Ovary (tissue), 9 donors: ENCODE measurements around the gene NPHP4. TPM values are rescaled to one million over a fixed set of nuclear protein-coding genes. Genes with fewer than 3 reads are reported as not detected.

Experiments
- DNase-seq, 5 donors: peaks; one replicate each; pipeline ENCODE4 v3.0.0-alpha.2; 2019 to 2020
- H3K27ac ChIP-seq, 2 donors: fragments of 200-600 bp; one replicate each; pipeline versions ENCODE4 v1.5.1 to v1.8.0; 2019 to 2022
- H3K27me3 ChIP-seq: fragments of 200-600 bp; one replicate; pipeline ENCODE4 v1.8.0; 2022
- H3K36me3 ChIP-seq: fragments of 200-600 bp; sonication (generic); one replicate; pipeline ENCODE4 v1.5.1; 2019
- H3K4me1 ChIP-seq: one replicate; pipeline ENCODE4 v1.8.1; 2013; ENCODE audit warnings: mild to moderate bottlenecking, moderate library complexity; ENCODE audit not compliant: insufficient read depth
- H3K4me3 ChIP-seq: fragments of 200-600 bp; sonication (generic); one replicate; pipeline ENCODE4 v1.5.1; 2017
- H3K9me3 ChIP-seq, 2 donors: fragments of 200-600 bp in 1 of 2; sonication (generic) in 1 of 2; one replicate each; pipeline versions ENCODE4 v1.5.1 to v1.8.1; 2013 to 2019; ENCODE audit warnings: mild to moderate bottlenecking in 1 of 2, moderate library complexity in 1 of 2
- CTCF ChIP-seq, 3 donors: fragments of 450-650 bp in 2 of 3; fragments of 200-600 bp in 1 of 3; IDR thresholded peaks; one replicate each; pipeline versions ENCODE4 v1.5.1 to v1.8.0; 2016 to 2022; ENCODE audit warnings: antibody characterized with exemption in 3 of 3, mild to moderate bottlenecking in 1 of 3
- EP300 ChIP-seq: sonication (generic); formaldehyde crosslinking; IDR thresholded peaks from one replicate; pipeline ENCODE4 v1.6.1; 2017; ENCODE audit warnings: antibody characterized with exemption
- POLR2A ChIP-seq: fragments of 450-650 bp; IDR thresholded peaks from one replicate; pipeline ENCODE4 v1.6.1; 2017; ENCODE audit warnings: antibody characterized with exemption, mild to moderate bottlenecking, moderate library complexity
- WGBS, 3 donors: extraction: QIAGEN DNeasy Blood & Tissue Kit in 1 of 3; methylation state at CpG; one replicate each; pipeline versions ENCODE4 v1.1.5 to v1.1.7; 2013 to 2017; 5-methylcytosine and 5-hydroxymethylcytosine counted together
- intact Hi-C, 4 donors: fragments of 100-400 bp; cut with DNase I; formaldehyde crosslinking; loops; one replicate each; pipeline versions ENCODE4 v1.11.0 to v1.15.1; 2022 to 2023
- polyA plus RNA-seq, 2 donors: library from polyadenylated mRNA; stranded (reverse); fragments of 200-250 nt in 1 of 2; fragments of 350-450 nt in 1 of 2; fragmentation: Illumina TruSeq in 1 of 2; extraction: RNeasy Lipid Tissue Mini Kit (QIAGEN cat#74804) in 1 of 2; gene quantifications; one replicate each; pipeline ENCODE4 v1.2.3, GENCODE V29; 2013 to 2014
- total RNA-seq, 7 donors: library from RNA; depleted of rRNA in 2 of 7; stranded (reverse); fragments of >200 nt in 2 of 7; fragmentation: NEBNext Ultra II Directional in 3 of 7; extraction: Animal tissue kit (Norgen Biotek cat#: 25700) in 3 of 7; gene quantifications; one replicate each; pipeline versions ENCODE4 v1.1.0 to v1.2.4, GENCODE V29; 2016 to 2023
- donor health status: DM: no; HTN: no; CAD: no; lungs with moderate emphysema.
- donor health status: DM: no; HTN: no; CAD: no.
- donor health status: Bipolar disorder and iron deficiency.
- donor health status: DM: yes; HTN: yes; CAD: no.
- donor health status: DM: no; HTN: no; CAD: no.
- donor health status: DM: yes; HTN: yes; CAD: no.

NPHP4 gene
- total and polyA plus RNA-seq, 9 donors, result 1.5 to 20.8 (median 10.7) TPM

GRCh38 chr1:5835179-5835562 is 157.1 kb downstream of the NPHP4 start:
- Histone ChIP-seq H3K27ac (no peak overlapping the region), H3K4me3 (no peak overlapping the region), H3K27me3 (no peaks in the 10 kb centered on the region), H3K9me3 (no peaks in the 10 kb centered on the region), H3K36me3 (no peaks in the 10 kb centered on the region), H3K4me1 (no peaks in the 10 kb centered on the region)
- WGBS, 3 donors, result 50 to 52% (median 51%) methylated on average over 8 of the region's 8 CpGs
- DNase-seq, result no peak
- intact Hi-C loops, result no loop called here
- TF ChIP-seq EP300 (no peak), POLR2A (no peak), CTCF (IDR thresholded peaks at IDR 0.05) (no peak)

- WGBS, 3 donors, result 73 to 81% (median 77%) methylated on average over 31 to 32 of the region's 32 CpGs
- TF ChIP-seq CTCF (IDR thresholded peaks at IDR 0.05) (no peak), POLR2A (no peak), EP300 (no peak)
- Histone ChIP-seq H3K27ac (no peak overlapping the region), H3K4me1 (no peaks in the 10 kb centered on the region), H3K36me3 (no peaks in the 10 kb centered on the region), H3K4me3 (no peak overlapping the region), H3K27me3 (no peaks in the 10 kb centered on the region), H3K9me3 (no peaks in the 10 kb centered on the region)
- no peak for DNase-seq
- intact Hi-C loops, result no loop called here
These were observed 157.6 kb downstream of the NPHP4 start for GRCh38 chr1:5834477-5835178.

GRCh38 chr1:5833911-5834310 is 158.3 kb downstream of the NPHP4 start:
- Histone ChIP-seq H3K4me3 (no peak overlapping the region), H3K4me1 (no peaks in the 10 kb centered on the region), H3K27me3 (no peaks in the 10 kb centered on the region), H3K36me3 (no peaks in the 10 kb centered on the region), H3K9me3 (no peaks in the 10 kb centered on the region), H3K27ac (no peak overlapping the region)
- intact Hi-C loops, result no loop called here
- DNase-seq, result no peak
- WGBS, 3 donors, result 57 to 63% (median 57%) methylated on average over 12 to 14 of the region's 14 CpGs
- no peak for TF ChIP-seq CTCF (IDR thresholded peaks at IDR 0.05)
- no peak for TF ChIP-seq EP300
- no peak for TF ChIP-seq POLR2A

GRCh38 chr1:5832916-5833895 is 159.0 kb downstream of the NPHP4 start:
- H3K9me3 ChIP-seq, result no peaks in the 10 kb centered on the region
- intact Hi-C loops, result no loop called here
- no peaks in the 10 kb centered on the region for H3K4me1 ChIP-seq
- no peak overlapping the region for H3K4me3 ChIP-seq
- no peak for TF ChIP-seq CTCF (IDR thresholded peaks at IDR 0.05)
- no peak for TF ChIP-seq EP300
- no peak for TF ChIP-seq POLR2A
- H3K27ac ChIP-seq, result no peak overlapping the region
- no peak for DNase-seq
- H3K36me3 ChIP-seq, result no peaks in the 10 kb centered on the region
- no peaks in the 10 kb centered on the region for H3K27me3 ChIP-seq
- WGBS, 3 donors, result 75 to 77% (median 76%) methylated on average over 40 of the region's 40 CpGs
